Heart left ventricle (tissue), 16 donors: ENCODE data around the gene TIAM2. TPM values are rescaled to one million over a fixed set of nuclear protein-coding genes. Genes with fewer than 3 reads are reported as not detected.

Source experiments
- ATAC-seq, 4 donors: fragments of 200-7000 bp; cut with Tn5 transposase; one replicate each; pipeline ENCODE4 v1.9.1; 2020 to 2022; ENCODE audit warnings: moderate library complexity in 4 of 4, mild to moderate bottlenecking in 3 of 4, moderate number of reproducible peaks in 1 of 4
- DNase-seq, 5 donors: peaks; one replicate each; pipeline ENCODE4 v3.0.0-alpha.2; 2020
- H3K27ac ChIP-seq, 12 donors: fragments of 200-600 bp; sonication (generic) in 4 of 12; one replicate each; pipeline versions ENCODE4 v1.5.0 to v1.8.0; 2016 to 2022; ENCODE audit warnings: mild to moderate bottlenecking in 2 of 12
- H3K27me3 ChIP-seq, 9 donors: fragments of 200-600 bp; sonication (generic) in 2 of 9; one replicate each; pipeline versions ENCODE4 v1.5.1 to v1.8.0; 2016 to 2022; ENCODE audit warnings: mild to moderate bottlenecking in 3 of 9
- H3K36me3 ChIP-seq, 9 donors: fragments of 200-600 bp; sonication (generic) in 2 of 9; one replicate each; pipeline versions ENCODE4 v1.5.0 to v1.8.0; 2018 to 2022; ENCODE audit warnings: mild to moderate bottlenecking in 2 of 9
- H3K4me1 ChIP-seq, 12 donors: fragments of 200-600 bp; sonication (generic) in 4 of 12; one replicate each; pipeline versions ENCODE4 v1.5.0 to v1.8.0; 2016 to 2022; ENCODE audit warnings: mild to moderate bottlenecking in 3 of 12
- H3K4me3 ChIP-seq, 12 donors: fragments of 200-600 bp; sonication (generic) in 4 of 12; one replicate each; pipeline versions ENCODE4 v1.5.0 to v1.8.0; 2017 to 2022; ENCODE audit warnings: mild to moderate bottlenecking in 9 of 12, moderate library complexity in 4 of 12
- H3K9me3 ChIP-seq, 12 donors: fragments of 200-600 bp; sonication (generic) in 4 of 12; one replicate each; pipeline versions ENCODE4 v1.5.0 to v1.8.0; 2016 to 2022; ENCODE audit warnings: mild to moderate bottlenecking in 1 of 12
- CTCF ChIP-seq, 12 donors: fragments of 200-600 bp; sonication (generic) in 4 of 12; IDR thresholded peaks; one replicate each; pipeline versions ENCODE4 v1.5.0 to v1.8.0; 2018 to 2022; ENCODE audit warnings: antibody characterized with exemption in 12 of 12, mild to moderate bottlenecking in 5 of 12
- POLR2A ChIP-seq, 2 donors: fragments of 450-650 bp; IDR thresholded peaks; one replicate each; pipeline ENCODE4 v1.6.1; 2017; ENCODE audit warnings: antibody characterized with exemption in 2 of 2, mild to moderate bottlenecking in 2 of 2, moderate library complexity in 2 of 2
- WGBS, 4 donors: extraction: QIAGEN DNeasy Blood & Tissue Kit in 2 of 4; methylation state at CpG; one replicate each; pipeline versions ENCODE4 v1.1.5 to v1.1.7; 2013 to 2018; 5-methylcytosine and 5-hydroxymethylcytosine counted together
- intact Hi-C, 10 donors: fragments of 100-400 bp; cut with DNase I; formaldehyde crosslinking; loops; one replicate each; pipeline versions ENCODE4 v1.11.1 to v1.14.2; 2022
- polyA plus RNA-seq, 2 donors: library from polyadenylated mRNA; stranded (reverse); fragments of 200-250 nt; gene quantifications; one replicate each; pipeline ENCODE4 v1.2.3, GENCODE V29; 2013
- total RNA-seq, 9 donors: library from RNA; depleted of rRNA in 2 of 9; stranded (reverse); fragments of >200 nt in 2 of 9; fragmentation: NEBNext Ultra II Directional in 3 of 9; extraction: Animal tissue kit (Norgen Biotek cat#: 25700) in 3 of 9; gene quantifications; one replicate each; pipeline versions ENCODE4 v1.1.0 to v1.2.4, GENCODE V29; 2016 to 2023
- donor health status: ischemic (EF 13 %, LVEDD 7.1; RV severe dilation, severe dysfunction).
- donor health status: healthy with polysubstance abuse.
- donor health status: DM: no; HTN: yes; CAD: no.
- donor health status: DM: no; HTN: no; CAD: no.
- donor health status: ischemic (EF 25% LVEDD 6.9; RV normal size, moderate dysfunction).
- donor health status: ischemic (EF 25% LVEDD 5.7; RV mildly dilated, moderate dysfunction).
- donor health status: healthy.
- donor health status: DM: yes; HTN: yes; CAD: no.
- donor health status: ischemic (EF 35%, LVEDD 5.7; RV mildly dilated, moderate dysfunction).
- donor health status: nonischemic (EF 11% LVEDD 7.7; RV severe dilation, severe dysfunction).
- donor health status: DM: yes; HTN: yes; CAD: no.
- donor health status: PGD.
- donor health status: ischemic (EF 29% LVEDD 5.4; RV normal size, mild dysfunction).
- donor health status: nonischemic (EF 23%, LVEDD 6.1; RV moderate dilation, normal function).

The TIAM2 gene
- total and polyA plus RNA-seq, 11 donors: 4.6 to 16.5 (median 12.6) TPM

GRCh38 chr6:155246825-155247224 is 251.7 kb downstream of the TIAM2 start:
- H3K9me3 ChIP-seq: no peaks in the 10 kb centered on the region
- H3K4me3 ChIP-seq: no peak overlapping the region
- ATAC-seq (no peak), DNase-seq (no peak)
- intact Hi-C loops: loop anchor here in 8 of 10 donors (2.0 to 10.0 kb wide), 6 partner anchors 65 to 572 kb away; no protein-coding TSS in a partner anchor
- peaks cover 0 to 14% (median 6%) of the 10 kb centered on the region in 12 donors for H3K4me1 ChIP-seq
- TF ChIP-seq POLR2A (IDR thresholded peaks at IDR 0.05) (no peak), CTCF (IDR thresholded peaks at IDR 0.05) (no peak)
- H3K36me3 ChIP-seq: peaks cover 0 to 18% (median 6%) of the 10 kb centered on the region in 9 donors
- 86 to 100% (median 97%) methylated on average over 1 to 2 of the region's 2 CpGs for WGBS, 4 donors
- no peaks in the 10 kb centered on the region for H3K27me3 ChIP-seq
- no peak overlapping the region for H3K27ac ChIP-seq

GRCh38 chr6:155247618-155248007 is 252.5 kb downstream of the TIAM2 start:
- Histone ChIP-seq H3K4me1 (peaks cover 0 to 14% (median 6%) of the 10 kb centered on the region in 12 donors), H3K4me3 (no peak overlapping the region), H3K36me3 (peaks cover 0 to 25% (median 12%) of the 10 kb centered on the region in 9 donors), H3K9me3 (no peaks in the 10 kb centered on the region), H3K27me3 (no peaks in the 10 kb centered on the region), H3K27ac (peak overlapping the region in 1 of 12 donors; percentile 56)
- DNase-seq (no peak), ATAC-seq (no peak)
- 92 to 95% (median 93%) methylated on average over 5 of the region's 5 CpGs for WGBS, 4 donors
- intact Hi-C loops: loop anchor here in 9 of 10 donors (2.0 to 10.0 kb wide), 7 partner anchors 65 to 573 kb away; no protein-coding TSS in a partner anchor
- TF ChIP-seq POLR2A (IDR thresholded peaks at IDR 0.05): no peak
- TF ChIP-seq CTCF (IDR thresholded peaks at IDR 0.05): no peak

- ATAC-seq (peak in 3 of 4 donors; percentile 20 to 38 (median 37)), DNase-seq (peak in 3 of 5 donors; percentile 24 to 38 (median 34))
- H3K27me3 ChIP-seq: no peaks in the 10 kb centered on the region
- no peak overlapping the region for H3K4me3 ChIP-seq
- peaks cover 0 to 20% (median 6%) of the 10 kb centered on the region in 12 donors for H3K4me1 ChIP-seq
- H3K9me3 ChIP-seq: no peaks in the 10 kb centered on the region
- TF ChIP-seq POLR2A (IDR thresholded peaks at IDR 0.05): no peak
- TF ChIP-seq CTCF (IDR thresholded peaks at IDR 0.05): peak; percentile 29 to 78 (median 58)
- H3K27ac ChIP-seq: peak overlapping the region in 1 of 12 donors; percentile 56
- intact Hi-C loops: loop anchor here in 8 of 10 donors (2.0 to 10.0 kb wide), 7 partner anchors 66 to 574 kb away; no protein-coding TSS in a partner anchor
- peaks cover 0 to 25% (median 14%) of the 10 kb centered on the region in 9 donors for H3K36me3 ChIP-seq
- 77 to 81% (median 79%) methylated on average over 29 to 30 of the region's 30 CpGs for WGBS, 4 donors
Observed at GRCh38 chr6:155248008-155249001, 253.2 kb downstream of the TIAM2 start.
